M059J (cell line): ENCODE measurements around the gene CHST15. TPM values are rescaled to one million over a fixed set of nuclear protein-coding genes. Genes with fewer than 3 reads are reported as not detected.

Experiments
- DNase-seq: peaks from one replicate; pipeline ENCODE4 v3.0.0-alpha.2; 2012; ENCODE audit warnings: low read depth
- total RNA-seq: library from RNA; depleted of rRNA; stranded (reverse); fragments of >200 nt; shearing (Covaris generic); gene quantifications from 2 replicates; pipeline ENCODE4 v1.2.3, GENCODE V29; 2014

CHST15 gene
- total RNA-seq, 1 experiment from 2014 or later: 15.6 TPM

DNA sequence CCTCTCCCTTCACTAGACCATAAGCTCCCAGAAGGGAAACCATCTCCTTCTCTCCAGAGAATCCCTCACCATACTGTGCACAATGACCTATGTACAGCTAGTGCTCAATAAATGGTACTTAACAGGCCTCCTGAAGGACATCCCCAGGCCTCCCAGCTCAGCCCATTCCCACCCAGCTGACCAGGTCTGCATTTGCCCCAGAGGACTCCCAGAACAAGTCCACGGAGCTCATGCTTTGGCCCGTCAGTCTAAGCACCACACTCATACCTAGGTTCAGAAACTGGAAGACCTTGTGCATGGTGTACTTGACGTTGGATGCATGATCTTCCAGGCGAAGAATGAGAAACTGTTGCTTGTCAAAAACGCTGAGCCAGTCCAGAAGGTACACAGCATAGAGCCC lies 81.3 kb downstream of the CHST15 start:
- no peak for DNase-seq

DNA sequence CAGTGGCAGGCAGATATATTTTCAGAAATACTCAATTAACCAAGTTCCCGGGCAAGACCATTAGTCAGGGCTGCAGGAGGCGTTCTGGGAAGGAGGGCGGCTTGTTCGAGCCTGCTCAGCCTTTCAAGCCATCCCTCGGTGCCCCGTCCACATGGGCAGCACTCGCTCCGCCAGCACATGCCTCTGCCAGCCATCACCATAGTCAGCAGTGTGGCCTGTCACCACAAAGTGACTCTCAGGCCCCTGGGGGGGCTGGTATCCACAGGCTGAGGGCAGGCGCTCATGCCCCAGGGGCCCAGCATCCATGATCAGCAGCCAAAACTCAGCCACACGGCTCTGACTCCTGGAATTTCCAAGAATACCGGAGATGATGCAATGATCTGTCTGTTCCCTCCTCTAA lies 81.9 kb downstream of the CHST15 start:
- peak; percentile 67 for DNase-seq

DNA sequence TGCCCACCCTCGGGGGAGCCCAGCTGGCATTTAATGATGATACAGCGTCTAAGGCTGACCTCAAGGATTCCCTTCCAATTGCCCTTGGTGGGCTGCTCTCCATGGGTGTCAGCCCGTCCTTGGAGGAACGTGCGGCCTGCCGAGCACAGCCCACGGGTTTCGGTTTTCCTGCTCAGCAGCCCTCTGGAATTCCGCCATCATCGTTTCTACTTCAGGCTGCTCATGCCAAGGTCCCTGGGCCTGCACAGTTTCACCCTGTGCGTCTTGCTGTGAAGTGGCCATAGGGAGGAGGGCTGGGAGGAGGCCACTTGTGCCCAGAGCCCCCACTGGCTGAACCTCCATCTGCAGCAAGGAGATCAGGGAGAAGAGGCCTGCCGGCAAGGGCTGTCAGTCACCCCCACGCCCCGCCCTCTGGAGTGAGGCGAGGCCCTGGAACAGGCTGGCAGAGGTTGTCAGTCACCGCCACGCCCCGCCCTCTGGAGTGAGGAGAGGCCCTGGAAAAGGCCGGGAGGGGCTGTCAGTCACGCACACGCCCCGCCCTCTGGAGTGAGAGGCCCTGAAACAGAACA lies 82.8 kb downstream of the CHST15 start:
- no peak for DNase-seq

GRCh38 chr10:124010024-124010423 lies 83.4 kb downstream of the CHST15 start:
- no peak for DNase-seq

DNA sequence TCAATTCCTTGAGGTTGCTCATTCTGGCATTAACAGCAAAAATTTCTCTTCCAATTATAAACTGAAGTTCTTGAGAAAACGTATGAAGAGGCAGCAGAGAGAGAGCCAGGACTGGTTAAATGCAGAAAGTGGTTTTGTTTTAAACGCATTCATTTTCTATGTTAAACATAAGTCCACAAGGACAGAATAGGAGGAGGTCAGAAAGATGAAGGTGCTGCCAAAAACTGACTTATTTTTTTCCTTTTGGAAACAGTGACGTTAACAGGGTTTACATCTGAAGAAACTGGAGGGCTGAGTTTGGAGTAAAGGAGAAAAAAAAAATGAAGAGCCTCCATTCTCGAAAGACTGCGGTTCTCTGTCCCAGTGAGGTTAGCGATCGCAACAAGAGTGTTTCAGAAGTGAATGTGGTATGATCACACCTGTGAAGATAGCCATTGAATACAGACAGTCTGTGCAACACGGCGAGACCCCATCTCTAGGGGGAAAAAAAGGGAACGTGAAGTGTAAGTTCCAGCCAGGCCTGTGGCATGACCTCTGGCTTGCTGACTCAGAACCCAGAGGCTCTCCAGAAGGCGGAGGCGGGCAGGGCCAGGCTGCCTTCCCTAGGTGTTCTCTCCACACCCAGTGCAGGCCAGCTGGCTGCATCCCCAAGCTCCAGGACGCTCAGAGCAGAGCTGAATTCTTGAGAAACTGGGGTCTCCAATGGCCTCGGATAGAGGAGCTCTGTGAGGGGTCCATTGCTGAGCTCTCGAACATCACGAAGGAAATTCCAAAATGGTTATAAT lies 84.0 kb downstream of the CHST15 start:
- DNase-seq: peak; percentile 38

DNA sequence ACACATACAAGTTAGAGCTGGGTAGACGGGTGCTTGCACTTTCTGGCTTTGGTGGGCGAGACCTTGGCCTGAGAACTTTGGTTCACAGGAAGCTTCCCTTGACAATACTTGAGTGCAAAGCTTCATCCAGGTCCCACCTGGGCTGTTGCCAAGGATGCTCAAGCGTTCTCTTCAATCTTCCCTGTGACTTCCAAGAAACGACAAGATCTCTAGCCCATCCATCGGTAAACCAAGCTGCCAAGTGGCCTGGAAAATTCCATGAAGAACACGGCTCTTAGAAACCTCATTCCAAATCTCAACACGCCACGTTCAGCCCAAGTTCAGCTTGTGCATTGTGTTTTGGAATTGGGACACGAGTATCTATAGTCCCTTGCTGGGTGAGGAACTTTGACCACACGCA lies 84.7 kb downstream of the CHST15 start:
- DNase-seq: no peak

DNA sequence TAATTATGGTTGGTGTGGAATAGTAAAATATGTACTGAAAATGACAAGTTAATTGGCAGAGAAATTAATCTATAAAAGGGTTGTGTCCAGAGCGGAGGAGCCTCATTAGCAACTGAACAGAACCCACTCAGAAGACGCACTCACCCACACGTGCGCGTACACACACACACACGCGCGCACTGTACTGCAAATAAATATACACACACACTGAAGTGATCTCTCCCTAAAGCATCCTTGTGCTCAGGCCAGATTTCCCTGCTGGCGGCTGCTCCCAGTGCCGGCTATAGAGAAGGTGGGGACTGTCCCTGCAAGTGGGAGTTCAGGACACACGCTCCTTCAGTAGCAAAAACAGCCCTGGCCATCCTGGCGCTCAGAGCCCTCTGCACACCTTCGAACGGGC lies 85.2 kb downstream of the CHST15 start:
- no peak for DNase-seq

DNA sequence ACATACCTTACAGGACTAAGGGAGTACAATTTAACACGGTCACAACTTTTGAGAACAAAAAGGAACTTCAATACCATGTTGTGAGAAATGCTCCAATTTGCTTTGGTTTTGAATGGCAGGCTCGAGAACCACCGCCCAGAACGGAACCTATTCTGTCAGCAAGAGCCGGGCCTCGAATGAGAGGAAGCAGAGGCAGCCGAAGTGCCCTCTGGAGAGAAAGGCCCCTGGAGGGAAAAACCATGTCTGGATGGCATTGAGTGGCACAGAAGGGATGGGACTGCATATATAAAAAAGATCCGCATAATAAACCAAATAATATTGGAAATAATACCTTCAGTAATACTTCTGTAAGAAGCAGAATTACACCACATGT lies 85.6 kb downstream of the CHST15 start:
- DNase-seq: no peak

DNA sequence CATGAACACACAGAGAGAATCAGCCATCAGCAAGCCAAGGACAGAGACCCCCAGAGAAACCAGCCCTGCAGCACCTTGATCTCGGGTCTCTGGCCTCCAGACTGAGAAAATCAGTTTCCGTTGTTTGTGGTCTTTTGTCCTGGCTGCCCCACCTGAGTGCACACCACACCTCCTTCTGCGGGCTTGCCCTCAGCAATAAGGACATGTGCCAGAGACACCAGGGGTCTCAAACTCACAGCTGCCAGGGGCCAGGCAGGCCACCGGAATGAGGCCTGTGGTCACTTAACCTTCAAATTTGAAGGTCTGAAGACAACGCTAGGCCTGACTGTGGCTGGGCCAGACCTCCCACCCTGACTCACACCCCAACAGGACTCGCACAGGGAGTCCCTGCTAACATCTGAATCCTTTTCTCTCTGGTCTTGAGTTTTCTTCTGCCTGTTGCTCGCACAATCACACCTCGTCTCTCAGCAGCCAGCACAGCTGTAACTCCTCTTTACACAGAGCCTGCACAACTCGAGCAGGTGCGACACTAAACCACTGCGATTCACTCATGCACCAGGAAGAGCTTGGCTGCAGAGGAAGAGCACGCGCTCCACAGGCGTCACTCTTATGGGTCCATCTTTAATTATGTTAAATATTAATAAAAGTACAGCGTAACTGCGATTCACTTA lies 86.2 kb downstream of the CHST15 start:
- DNase-seq: no peak

GRCh38 chr10:124006526-124006925 lies 86.9 kb downstream of the CHST15 start:
- no peak for DNase-seq

DNA sequence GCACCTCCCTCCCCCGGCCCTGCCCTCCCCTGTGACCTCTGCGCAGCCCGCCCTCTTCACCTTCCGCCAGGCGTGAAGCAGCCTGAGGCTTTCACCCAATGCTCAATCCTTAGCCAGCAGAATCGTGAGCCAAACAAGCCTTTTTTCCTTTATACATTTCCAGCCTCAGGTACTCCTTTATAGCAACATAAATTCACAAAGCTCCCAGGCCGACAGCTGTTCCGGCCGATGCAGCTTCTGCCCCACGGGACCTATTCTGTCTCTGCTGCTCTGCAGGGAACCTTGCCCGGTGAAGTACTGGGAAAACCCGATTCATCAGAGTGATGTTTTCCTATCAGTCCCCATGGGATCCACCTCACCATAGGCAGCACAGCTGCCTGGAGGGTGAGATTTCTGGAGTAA lies 87.4 kb downstream of the CHST15 start:
- no peak for DNase-seq

- no peak for DNase-seq
These were observed 88.3 kb downstream of the CHST15 start for GRCh38 chr10:124005091-124005490.

DNA sequence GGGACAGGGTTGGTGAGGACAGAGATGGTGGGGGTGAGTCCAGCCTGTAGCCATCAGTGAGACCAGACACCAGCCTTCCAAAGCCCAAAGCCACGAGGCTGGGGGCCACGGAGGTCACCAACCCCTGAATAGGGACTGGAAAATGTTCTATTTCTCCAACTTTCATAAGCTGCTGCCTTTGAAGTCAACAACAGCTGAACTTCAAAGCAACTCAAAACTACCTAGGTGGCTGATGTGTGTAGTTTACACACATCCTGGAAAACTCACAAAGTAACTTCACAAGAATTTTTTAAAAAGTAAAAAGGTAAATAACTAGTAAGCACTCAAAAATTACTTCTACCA lies 88.8 kb downstream of the CHST15 start:
- no peak for DNase-seq

DNA sequence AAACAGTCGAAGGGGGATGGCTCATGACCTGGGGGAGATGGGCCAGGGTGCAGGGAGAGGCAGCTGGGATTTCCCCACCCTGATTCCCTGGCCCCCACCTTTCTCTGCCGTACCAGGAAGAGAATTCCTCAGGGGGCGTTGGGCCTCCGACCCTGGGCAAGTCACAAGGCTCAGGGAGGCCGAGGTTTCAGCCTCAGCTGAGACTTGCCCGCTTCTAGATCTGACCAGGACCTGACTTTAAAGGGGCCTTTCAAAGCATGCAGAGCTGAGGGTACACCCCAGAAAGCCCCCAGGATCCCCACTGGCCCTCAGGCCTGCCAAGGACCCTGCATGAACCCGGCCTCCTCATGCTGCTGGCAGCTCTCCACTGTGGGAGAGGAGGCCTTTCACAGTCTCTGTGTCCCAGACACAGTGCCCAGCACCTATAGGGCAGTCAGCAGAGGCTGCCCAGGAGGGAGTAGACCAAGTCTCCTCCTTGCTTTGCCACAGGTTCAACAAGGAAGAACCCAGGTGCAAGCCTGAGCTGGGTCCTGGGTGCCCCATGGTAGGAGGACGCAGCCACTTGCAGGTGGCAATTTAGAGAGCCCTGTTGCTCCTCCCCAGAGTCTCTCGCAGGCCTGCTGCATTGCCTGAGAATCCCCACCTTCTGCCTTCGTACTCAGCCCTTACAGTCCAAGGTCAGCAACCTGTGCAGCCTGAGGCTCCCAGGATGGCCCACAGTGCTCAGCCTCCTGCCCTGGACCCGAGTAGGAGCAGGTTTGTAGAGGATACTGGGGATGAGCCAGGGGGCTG lies 89.3 kb downstream of the CHST15 start:
- DNase-seq: no peak

DNA sequence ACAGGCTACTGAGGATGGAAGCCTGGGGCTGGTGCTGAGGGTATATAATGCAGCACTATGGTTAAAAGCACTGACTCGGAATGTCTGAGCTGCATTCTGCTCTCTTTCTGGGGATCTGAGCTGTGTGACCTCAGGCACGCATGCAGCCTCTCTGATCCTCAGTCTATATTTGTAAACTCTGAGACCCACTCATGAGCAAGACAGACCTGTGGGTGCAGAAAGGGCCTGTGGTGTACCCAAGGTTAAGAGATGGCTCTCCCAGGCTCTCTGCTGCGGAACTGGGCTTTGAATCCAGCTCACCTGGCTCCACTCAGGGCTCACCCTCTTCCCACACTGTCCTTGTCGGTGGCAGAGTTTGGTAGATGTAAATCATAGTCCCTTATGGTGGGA lies 89.9 kb downstream of the CHST15 start:
- no peak for DNase-seq

DNA sequence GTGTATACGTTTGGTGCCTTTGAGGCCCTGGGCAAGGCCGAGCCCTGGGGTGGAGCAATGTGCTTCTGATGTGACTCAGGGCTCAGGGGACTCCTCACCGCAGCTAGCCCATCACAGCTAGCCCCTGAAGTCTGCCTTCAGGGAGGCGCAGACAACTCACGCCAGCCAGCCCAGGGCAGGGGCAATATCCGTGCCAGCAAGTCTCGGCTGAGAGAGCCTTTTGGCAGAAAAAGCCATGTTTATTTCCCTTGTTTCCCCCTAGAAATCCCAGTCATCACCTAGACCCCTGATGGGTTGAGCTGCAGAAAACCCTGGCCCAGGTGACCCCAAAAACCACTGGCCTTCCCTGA lies 90.4 kb downstream of the CHST15 start:
- DNase-seq: no peak

- no peak for DNase-seq
These were observed 90.9 kb downstream of the CHST15 start for GRCh38 chr10:124002391-124003069.

GRCh38 chr10:124001391-124002148 lies 91.8 kb downstream of the CHST15 start:
- no peak for DNase-seq

DNA sequence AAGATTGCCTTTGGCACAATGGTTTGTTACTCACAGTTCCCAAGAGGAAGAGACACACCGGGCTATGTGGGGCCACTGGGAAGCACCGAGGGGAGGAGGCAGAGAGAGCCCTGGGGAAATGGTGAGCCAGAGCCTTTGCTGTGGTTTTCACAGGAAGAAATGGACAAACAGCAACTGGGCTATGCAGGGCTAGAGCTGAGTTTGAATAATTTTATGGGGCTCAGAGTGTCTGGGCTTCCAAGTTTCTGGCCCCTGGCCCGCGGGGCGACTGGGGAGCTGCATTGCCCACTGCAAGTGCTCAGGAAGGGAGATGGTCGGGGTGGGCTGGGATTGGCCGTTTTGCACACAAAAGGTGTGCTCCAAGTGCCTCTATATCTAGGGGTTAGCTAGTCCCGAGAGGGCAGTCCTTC lies 92.6 kb downstream of the CHST15 start:
- DNase-seq: peak; percentile 93

DNA sequence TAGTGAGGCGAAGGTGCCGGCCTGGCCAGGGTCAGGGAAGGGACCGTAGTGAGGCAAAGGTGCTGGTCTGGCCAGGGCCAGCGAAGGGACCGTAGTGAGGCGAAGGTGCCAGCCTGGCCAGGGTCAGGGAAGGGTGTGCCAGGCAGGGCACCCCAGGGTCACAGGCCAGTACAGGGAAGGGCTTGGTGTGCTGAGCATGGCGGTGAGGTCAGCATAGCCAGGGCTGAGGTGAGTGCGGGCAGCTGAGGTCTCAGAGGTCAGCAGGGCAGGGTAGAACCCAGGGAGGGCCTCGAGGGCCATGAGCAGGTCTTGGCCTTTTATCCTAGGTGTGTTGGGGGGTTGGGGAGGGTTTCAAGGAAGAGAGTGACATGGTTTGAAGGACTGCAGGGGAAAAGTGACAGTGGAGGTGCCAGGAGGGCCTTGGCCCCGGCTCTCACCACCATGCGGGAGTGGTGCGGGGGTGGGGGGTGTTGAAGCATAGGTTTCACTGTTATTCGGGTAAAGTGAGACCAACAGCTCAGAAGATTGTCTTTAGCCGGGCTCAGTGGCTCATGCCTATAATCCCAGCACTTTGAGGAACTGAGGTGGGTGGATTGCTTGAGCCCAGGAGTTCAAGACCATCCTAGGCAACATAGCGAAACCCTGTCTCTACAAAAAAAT lies 93.3 kb downstream of the CHST15 start:
- no peak for DNase-seq

DNA sequence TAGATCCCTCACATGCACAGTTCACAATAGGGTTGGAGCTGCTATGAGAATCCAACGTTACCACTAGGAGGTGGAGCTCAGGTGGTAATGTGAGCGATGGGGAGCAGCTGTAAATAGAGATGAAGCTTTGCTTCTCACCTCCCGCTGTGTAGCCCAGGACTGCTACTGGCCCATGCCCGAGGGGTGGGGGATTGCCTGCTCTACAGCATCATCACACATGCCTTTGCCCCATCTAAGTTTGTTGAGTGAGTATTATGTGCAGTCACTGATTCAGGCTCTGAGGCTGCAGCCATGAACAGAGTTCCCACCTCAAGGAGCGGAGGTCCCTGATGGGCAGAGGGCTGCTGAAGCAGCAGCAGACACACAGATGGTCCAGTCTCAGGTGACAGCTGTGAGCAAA lies 94.1 kb downstream of the CHST15 start:
- no peak for DNase-seq
